ENCODE data around the gene BCAT1.
A peak's percentile ranks its signal among the peaks of the same experiment; 100 is the strongest.
"Not testable (repeated sequence)": the region's sequence is repeated elsewhere in the genome, so short reads cannot be mapped to it uniquely, and the experiment has no call there.

The BCAT1 gene

GRCh38 chr12:24956351-24956750 is 7.5 kb upstream of the BCAT1 start:
- DNase-seq: not testable (repeated sequence)

GRCh38 chr12:24955853-24956252 is 7.0 kb upstream of the BCAT1 start:
- no peak for DNase-seq

GRCh38 chr12:24955389-24955788 is 6.5 kb upstream of the BCAT1 start:
- no peak for DNase-seq

- DNase-seq: no peak
Observed at GRCh38 chr12:24954261-24954660, 5.4 kb upstream of the BCAT1 start.

- no peak for DNase-seq
Observed at GRCh38 chr12:24952389-24952788, 3.5 kb upstream of the BCAT1 start.

- DNase-seq: no peak
Observed at GRCh38 chr12:24950231-24950834, 1.4 kb upstream of the BCAT1 start.

GRCh38 chr12:24948420-24948756 is 513 bp downstream of the BCAT1 start:
- DNase-seq: peak; percentile 63

- DNase-seq: no peak
Observed at GRCh38 chr12:24947541-24948419, 1.1 kb downstream of the BCAT1 start.

GRCh38 chr12:24945845-24946244 is 3.1 kb downstream of the BCAT1 start:
- DNase-seq: no peak

- no peak for DNase-seq
Observed at GRCh38 chr12:24945039-24945438, 3.9 kb downstream of the BCAT1 start.

GRCh38 chr12:24944601-24944975 is 4.3 kb downstream of the BCAT1 start:
- no peak for DNase-seq

GRCh38 chr12:24943947-24944600 is 4.8 kb downstream of the BCAT1 start:
- DNase-seq: no peak

- no peak for DNase-seq
Observed at GRCh38 chr12:24940157-24940556, 8.7 kb downstream of the BCAT1 start.

- not testable (repeated sequence) for DNase-seq
Observed at GRCh38 chr12:24939551-24939950, 9.3 kb downstream of the BCAT1 start.

- DNase-seq: no peak
Observed at GRCh38 chr12:24938341-24938740, 10.6 kb downstream of the BCAT1 start.

- no peak for DNase-seq
Observed at GRCh38 chr12:24937553-24938244, 11.2 kb downstream of the BCAT1 start.

GRCh38 chr12:24933694-24934407 is 15.1 kb downstream of the BCAT1 start:
- no peak for DNase-seq

GRCh38 chr12:24931666-24932405 is 17.1 kb downstream of the BCAT1 start:
- DNase-seq: peak; percentile 41

- no peak for DNase-seq
Observed at GRCh38 chr12:24929953-24930352, 18.9 kb downstream of the BCAT1 start.

- not testable (repeated sequence) for DNase-seq
Observed at GRCh38 chr12:24928533-24929306, 20.2 kb downstream of the BCAT1 start.

GRCh38 chr12:24928131-24928530 is 20.8 kb downstream of the BCAT1 start:
- DNase-seq: no peak

All from fibroblast of skin of right quadriceps (primary cell).